ENCODE data around the gene NUDC. TPM values are rescaled to one million over a fixed set of nuclear protein-coding genes. Genes with fewer than 3 reads are reported as not detected.

The NUDC gene
- total and polyA plus RNA-seq, 2 of the 13 experiments (the other 11 are each of a cell fraction or from before 2014, with no cell fraction given), result 34.7 to 104 TPM

DNA sequence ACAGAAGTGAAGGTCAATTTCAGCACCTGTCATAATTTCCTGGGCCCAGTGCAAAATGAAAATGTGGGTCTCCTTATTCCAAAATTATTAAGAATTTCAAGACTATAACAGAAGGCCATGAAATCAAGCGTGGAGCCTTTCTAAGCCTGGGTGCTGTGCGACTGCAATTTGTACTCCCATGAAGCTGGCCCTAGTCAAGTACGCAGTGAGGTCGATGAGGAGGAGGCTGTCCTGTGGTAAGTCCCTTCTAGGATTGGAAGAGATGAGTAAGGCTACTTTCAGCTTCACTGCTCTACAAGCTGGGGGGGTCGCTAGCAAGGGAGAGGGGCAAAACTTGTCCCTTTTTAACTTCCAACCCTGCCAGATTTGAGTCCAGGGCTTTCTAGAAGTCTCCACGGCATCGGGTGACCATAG is 410 bp upstream of the NUDC start (continued):
- TF ChIP-seq KLF6 (CRISPR knock-in tag; IDR thresholded peaks at IDR 0.05), result peak; percentile 39; the same call in 1 of the 2 replicates
- no peak for TF ChIP-seq AHR (CRISPR knock-in tag; IDR thresholded peaks at IDR 0.05)
- TF ChIP-seq ZFP41 (CRISPR knock-in tag; IDR thresholded peaks at IDR 0.05; ENCODE audit: borderline replicate concordance), result no peak
- TF ChIP-seq, protein P1, sequence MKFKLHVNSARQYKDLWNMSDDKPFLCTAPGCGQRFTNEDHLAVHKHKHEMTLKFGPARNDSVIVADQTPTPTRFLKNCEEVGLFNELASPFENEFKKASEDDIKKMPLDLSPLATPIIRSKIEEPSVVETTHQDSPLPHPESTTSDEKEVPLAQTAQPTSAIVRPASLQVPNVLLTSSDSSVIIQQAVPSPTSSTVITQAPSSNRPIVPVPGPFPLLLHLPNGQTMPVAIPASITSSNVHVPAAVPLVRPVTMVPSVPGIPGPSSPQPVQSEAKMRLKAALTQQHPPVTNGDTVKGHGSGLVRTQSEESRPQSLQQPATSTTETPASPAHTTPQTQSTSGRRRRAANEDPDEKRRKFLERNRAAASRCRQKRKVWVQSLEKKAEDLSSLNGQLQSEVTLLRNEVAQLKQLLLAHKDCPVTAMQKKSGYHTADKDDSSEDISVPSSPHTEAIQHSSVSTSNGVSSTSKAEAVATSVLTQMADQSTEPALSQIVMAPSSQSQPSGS (CRISPR knock-in tag; IDR thresholded peaks at IDR 0.05), result no peak
- TF ChIP-seq, protein P2, sequence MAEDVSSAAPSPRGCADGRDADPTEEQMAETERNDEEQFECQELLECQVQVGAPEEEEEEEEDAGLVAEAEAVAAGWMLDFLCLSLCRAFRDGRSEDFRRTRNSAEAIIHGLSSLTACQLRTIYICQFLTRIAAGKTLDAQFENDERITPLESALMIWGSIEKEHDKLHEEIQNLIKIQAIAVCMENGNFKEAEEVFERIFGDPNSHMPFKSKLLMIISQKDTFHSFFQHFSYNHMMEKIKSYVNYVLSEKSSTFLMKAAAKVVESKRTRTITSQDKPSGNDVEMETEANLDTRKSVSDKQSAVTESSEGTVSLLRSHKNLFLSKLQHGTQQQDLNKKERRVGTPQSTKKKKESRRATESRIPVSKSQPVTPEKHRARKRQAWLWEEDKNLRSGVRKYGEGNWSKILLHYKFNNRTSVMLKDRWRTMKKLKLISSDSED (CRISPR knock-in tag; IDR thresholded peaks at IDR 0.05), result no peak
- TF ChIP-seq CREM (IDR thresholded peaks at IDR 0.05), result no peak
- TF ChIP-seq CREM (CRISPR knock-in tag; IDR thresholded peaks at IDR 0.05), result no peak
- TF ChIP-seq ZNF383 (CRISPR knock-in tag; IDR thresholded peaks at IDR 0.05; ENCODE audit: borderline replicate concordance), result 0 out of 2 replicates have a peak, but pooled peaks have one; percentile 43
- TF ChIP-seq IRX3 (CRISPR knock-in tag; IDR thresholded peaks at IDR 0.05; ENCODE audit: borderline replicate concordance, low read depth), result peak; percentile 19
- TF ChIP-seq, protein P3, sequence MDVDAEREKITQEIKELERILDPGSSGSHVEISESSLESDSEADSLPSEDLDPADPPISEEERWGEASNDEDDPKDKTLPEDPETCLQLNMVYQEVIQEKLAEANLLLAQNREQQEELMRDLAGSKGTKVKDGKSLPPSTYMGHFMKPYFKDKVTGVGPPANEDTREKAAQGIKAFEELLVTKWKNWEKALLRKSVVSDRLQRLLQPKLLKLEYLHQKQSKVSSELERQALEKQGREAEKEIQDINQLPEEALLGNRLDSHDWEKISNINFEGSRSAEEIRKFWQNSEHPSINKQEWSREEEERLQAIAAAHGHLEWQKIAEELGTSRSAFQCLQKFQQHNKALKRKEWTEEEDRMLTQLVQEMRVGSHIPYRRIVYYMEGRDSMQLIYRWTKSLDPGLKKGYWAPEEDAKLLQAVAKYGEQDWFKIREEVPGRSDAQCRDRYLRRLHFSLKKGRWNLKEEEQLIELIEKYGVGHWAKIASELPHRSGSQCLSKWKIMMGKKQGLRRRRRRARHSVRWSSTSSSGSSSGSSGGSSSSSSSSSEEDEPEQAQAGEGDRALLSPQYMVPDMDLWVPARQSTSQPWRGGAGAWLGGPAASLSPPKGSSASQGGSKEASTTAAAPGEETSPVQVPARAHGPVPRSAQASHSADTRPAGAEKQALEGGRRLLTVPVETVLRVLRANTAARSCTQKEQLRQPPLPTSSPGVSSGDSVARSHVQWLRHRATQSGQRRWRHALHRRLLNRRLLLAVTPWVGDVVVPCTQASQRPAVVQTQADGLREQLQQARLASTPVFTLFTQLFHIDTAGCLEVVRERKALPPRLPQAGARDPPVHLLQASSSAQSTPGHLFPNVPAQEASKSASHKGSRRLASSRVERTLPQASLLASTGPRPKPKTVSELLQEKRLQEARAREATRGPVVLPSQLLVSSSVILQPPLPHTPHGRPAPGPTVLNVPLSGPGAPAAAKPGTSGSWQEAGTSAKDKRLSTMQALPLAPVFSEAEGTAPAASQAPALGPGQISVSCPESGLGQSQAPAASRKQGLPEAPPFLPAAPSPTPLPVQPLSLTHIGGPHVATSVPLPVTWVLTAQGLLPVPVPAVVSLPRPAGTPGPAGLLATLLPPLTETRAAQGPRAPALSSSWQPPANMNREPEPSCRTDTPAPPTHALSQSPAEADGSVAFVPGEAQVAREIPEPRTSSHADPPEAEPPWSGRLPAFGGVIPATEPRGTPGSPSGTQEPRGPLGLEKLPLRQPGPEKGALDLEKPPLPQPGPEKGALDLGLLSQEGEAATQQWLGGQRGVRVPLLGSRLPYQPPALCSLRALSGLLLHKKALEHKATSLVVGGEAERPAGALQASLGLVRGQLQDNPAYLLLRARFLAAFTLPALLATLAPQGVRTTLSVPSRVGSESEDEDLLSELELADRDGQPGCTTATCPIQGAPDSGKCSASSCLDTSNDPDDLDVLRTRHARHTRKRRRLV (CRISPR knock-in tag; IDR thresholded peaks at IDR 0.05), result no peak
- no peak for TF ChIP-seq TCF7L2 (IDR thresholded peaks at IDR 0.05; ENCODE audit: low read depth, low read length)
- no peak for TF ChIP-seq ZNF547 (CRISPR knock-in tag; IDR thresholded peaks at IDR 0.05)
- TF ChIP-seq MTA3 (CRISPR knock-in tag; IDR thresholded peaks at IDR 0.05), result no peak
- TF ChIP-seq, protein P4, sequence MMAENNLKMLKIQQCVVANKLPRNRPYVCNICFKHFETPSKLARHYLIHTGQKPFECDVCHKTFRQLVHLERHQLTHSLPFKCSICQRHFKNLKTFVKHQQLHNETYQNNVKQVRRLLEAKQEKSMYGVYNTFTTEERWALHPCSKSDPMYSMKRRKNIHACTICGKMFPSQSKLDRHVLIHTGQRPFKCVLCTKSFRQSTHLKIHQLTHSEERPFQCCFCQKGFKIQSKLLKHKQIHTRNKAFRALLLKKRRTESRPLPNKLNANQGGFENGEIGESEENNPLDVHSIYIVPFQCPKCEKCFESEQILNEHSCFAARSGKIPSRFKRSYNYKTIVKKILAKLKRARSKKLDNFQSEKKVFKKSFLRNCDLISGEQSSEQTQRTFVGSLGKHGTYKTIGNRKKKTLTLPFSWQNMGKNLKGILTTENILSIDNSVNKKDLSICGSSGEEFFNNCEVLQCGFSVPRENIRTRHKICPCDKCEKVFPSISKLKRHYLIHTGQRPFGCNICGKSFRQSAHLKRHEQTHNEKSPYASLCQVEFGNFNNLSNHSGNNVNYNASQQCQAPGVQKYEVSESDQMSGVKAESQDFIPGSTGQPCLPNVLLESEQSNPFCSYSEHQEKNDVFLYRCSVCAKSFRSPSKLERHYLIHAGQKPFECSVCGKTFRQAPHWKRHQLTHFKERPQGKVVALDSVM (CRISPR knock-in tag; IDR thresholded peaks at IDR 0.05), result peak; percentile 72; the same call in 1 of the 2 replicates
- TF ChIP-seq ZNF234 (CRISPR knock-in tag; conservative IDR thresholded peaks at IDR 0.05), result no peak
- no peak for TF ChIP-seq ZNF350 (CRISPR knock-in tag; IDR thresholded peaks at IDR 0.05; ENCODE audit: borderline replicate concordance, low read depth)
- TF ChIP-seq, protein P5, sequence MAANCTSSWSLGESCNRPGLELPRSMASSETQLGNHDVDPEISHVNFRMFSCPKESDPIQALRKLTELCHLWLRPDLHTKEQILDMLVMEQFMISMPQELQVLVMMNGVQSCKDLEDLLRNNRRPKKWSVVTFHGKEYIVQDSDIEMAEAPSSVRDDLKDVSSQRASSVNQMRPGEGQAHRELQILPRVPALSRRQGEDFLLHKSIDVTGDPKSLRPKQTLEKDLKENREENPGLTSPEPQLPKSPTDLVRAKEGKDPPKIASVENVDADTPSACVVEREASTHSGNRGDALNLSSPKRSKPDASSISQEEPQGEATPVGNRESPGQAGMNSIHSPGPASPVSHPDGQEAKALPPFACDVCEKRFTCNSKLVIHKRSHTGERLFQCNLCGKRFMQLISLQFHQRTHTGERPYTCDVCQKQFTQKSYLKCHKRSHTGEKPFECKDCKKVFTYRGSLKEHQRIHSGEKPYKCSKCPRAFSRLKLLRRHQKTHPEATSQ (CRISPR knock-in tag; IDR thresholded peaks at IDR 0.05; ENCODE audit: borderline replicate concordance), result peak; percentile 14; the same call in 1 of the 2 replicates
- TF ChIP-seq PPARG (CRISPR knock-in tag; conservative IDR thresholded peaks at IDR 0.05), result no peak
- TF ChIP-seq ZNF44 (CRISPR knock-in tag; IDR thresholded peaks at IDR 0.05), result no peak

Measured in HepG2 (cell line).